CMK (cell line): ENCODE data around the gene CFAP126.
"Not testable (repeated sequence)": the region's sequence is repeated elsewhere in the genome, so short reads cannot be mapped to it uniquely, and the experiment has no call there.

ENCODE experiments used
- DNase-seq: peaks from one replicate; pipeline ENCODE4 v3.0.0-alpha.2; 2010; ENCODE audit warnings: low read depth

CFAP126 gene

GRCh38 chr1:161367684-161368400 lies at the start of gene CFAP126:
Gene CFAP126, minus strand, starts transcription at chr1:161367876. Its CDS starts 8 bp downstream, at chr1:161367868.
- no peak for DNase-seq

- DNase-seq, result not testable (repeated sequence)
Observed at GRCh38 chr1:161413050-161413449, 45.4 kb upstream of the CFAP126 start.

- not testable (repeated sequence) for DNase-seq
Observed at GRCh38 chr1:161410636-161410970, 42.9 kb upstream of the CFAP126 start.

DNA sequence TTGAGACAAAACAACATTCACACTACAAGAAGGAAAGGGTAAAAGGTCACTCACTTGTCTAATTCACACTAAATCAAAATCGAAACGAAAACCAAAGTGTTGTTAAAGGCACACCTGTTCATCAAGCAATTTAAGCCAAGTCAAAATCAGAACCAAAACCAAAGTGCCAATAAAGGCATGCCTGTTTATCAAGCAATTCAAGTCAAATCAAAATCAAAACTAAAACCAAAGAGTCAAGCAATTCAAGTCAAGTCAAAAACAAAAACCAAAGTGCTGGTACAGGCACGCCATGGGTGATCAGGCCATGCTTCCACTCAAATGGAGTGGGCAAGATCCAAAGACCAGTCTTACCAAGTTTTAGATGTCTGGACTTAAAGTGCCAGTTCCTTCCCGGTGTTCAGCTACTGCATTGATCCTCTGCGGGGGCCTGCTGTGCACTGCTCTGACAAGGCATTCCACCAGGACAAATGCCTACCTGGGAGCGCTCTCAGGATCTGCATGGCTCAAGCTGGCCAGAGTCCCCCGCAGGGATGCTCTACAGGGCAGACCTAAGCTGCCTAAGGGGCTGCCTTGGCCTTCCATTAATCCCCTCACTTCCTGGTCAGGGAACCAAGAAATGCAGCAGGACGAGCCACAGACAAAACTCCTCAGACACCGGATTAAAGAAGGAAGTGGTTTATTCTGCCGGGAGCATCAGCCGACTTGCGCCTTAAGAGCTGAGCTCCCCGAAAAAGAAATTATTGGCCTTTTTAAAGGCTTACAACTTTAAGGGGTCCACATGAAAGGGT lies 42.4 kb upstream of the CFAP126 start:
- not testable (repeated sequence) for DNase-seq

- DNase-seq, result no peak
Observed at GRCh38 chr1:161408429-161409052, 40.9 kb upstream of the CFAP126 start.

GRCh38 chr1:161407451-161407985 lies 39.8 kb upstream of the CFAP126 start:
- DNase-seq, result no peak

DNA sequence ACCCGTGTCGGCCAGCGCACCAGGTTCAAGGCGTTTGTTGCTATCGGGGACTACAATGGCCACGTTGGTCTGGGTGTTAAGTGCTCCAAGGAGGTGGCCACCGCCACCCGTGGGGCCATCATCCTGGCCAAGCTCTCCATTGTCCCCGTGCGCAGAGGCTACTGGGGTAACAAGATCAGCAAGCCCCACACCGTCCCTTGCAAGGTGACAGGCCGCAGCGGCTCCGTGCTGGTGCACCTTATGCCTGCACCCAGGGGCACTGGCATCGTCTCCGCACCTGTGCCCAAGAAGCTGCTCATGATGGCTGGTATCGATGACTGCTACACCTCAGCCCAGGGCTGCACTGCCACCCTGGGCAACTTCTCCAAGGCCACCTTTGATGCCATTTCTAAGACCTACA lies 38.9 kb upstream of the CFAP126 start:
- DNase-seq, result not testable (repeated sequence)

GRCh38 chr1:161404051-161404597 lies 36.4 kb upstream of the CFAP126 start:
- DNase-seq, result no peak

DNA sequence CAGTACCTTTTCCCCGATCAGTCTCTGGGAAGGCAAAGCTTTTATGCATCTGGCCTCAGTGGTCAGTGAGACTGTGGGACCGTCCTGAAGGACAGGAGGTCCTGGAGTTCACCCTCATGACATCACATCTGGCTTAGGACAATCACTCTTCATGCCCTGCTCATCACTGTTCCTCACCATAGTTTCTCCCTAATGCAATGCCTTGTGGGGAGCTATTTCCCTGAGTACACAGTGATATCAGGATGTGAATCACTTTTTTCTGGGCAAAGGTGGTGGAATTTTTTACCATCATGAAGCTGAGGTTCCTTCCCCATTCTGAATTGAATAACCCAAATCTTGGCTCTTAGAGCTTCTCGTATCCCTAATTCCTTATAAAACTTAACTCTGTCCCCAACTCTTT lies 34.8 kb upstream of the CFAP126 start:
- DNase-seq, result no peak

GRCh38 chr1:161399257-161399998 lies 31.8 kb upstream of the CFAP126 start:
- peak; percentile 95 for DNase-seq

- DNase-seq, result no peak
Observed at GRCh38 chr1:161398900-161399256, 31.2 kb upstream of the CFAP126 start.

DNA sequence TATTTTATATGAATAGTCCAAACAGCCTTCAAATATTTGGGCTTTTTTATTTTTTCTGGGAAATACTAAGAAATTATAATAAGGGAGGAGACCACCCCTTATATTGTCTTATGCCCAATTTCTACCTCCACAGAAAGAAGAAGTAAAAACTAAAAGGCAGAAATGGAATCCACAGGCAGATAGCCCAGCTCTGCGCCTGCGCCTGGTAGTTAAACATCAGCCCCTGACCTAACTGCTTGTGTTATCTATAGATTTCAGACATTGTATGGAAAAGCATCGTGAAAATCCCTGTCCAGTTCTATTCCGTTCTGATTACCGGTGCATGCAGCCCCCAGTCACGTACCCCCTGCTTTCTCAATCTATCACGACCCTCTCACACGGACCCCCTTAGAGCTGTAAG lies 29.4 kb upstream of the CFAP126 start:
- DNase-seq, result not testable (repeated sequence)

GRCh38 chr1:161393151-161393550 lies 25.5 kb upstream of the CFAP126 start:
- DNase-seq, result no peak

DNA sequence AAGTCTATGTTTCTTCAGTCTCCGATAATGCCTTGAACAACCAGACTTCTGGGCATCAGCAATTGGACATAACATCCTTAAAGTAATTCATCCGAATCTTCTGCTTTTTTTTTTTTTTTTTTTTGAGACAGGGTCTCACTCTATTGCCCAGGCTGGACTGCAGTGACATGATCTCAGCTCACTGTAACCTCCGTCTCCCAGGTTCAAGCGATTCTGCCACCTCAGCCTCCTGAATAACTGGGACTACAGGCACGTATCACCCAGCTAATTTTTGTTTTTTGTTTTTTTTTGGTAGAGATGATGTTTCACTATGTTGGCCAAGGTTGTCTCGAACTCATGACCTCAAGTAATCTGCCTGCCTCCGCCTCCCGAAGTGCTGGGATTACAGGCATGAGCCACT lies 23.9 kb upstream of the CFAP126 start:
- DNase-seq, result no peak

DNA sequence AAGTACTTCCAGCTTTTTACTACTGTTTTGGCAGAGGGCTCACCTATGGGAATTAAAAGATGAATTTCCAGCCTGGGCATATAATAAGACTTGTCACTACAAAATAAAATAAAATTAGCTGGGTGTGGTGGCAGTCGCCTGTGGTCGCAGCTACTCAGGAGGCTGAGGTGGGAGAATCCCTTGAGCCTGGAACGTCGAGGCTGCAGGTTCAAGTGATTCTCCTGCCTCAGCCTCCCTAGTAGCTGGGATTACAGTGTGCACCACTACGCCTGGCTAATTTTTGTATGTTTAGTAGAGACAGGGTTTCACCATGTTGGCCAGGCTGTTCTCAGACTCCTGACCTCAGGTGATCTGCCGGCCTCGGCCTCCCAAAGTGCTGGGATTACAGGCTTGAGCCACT lies 23.5 kb upstream of the CFAP126 start:
- DNase-seq, result not testable (repeated sequence)

DNA sequence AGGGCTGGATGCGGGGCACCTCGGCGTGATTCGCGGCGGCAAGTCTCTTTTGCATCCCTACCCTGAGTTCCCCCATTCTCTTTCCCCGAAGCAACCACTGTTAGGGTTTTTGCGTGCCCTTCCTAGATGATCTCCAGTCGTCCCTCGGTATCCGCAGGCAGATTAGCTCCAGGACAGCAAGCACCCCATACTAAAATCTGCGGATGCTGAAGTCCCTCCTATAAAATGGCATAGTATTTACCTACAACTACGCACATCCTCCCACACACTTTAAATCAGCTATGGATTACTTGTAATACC lies 22.8 kb upstream of the CFAP126 start:
- no peak for DNase-seq

GRCh38 chr1:161389691-161390558 lies 22.2 kb upstream of the CFAP126 start:
- DNase-seq, result peak; percentile 97

DNA sequence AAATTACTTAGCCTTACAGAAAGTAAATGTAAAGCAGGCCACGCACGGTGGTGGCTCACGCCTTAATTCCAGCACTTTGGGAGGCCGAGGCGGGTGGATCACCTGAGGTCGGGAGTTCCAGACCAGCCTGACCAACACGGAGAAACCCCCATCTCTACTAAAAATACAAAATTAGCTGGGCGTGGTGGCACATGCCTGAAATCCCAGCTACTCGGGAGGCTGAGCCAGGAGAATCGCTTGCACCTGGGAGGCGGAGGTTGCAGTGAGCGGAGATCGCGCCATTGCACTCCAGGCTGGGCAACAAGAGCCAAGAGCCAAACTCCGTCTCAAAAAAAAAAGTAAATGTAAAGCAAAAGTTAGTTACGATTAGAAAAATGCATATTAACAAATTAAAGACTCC lies 21.5 kb upstream of the CFAP126 start:
- DNase-seq, result not testable (repeated sequence)

GRCh38 chr1:161388639-161389038 lies 21.0 kb upstream of the CFAP126 start:
- no peak for DNase-seq

GRCh38 chr1:161382214-161383019 lies 14.7 kb upstream of the CFAP126 start:
- no peak for DNase-seq
